GM10266 (cell line): Measurements from ENCODE around the gene XG.
"Not testable (repeated sequence)": the region's sequence is repeated elsewhere in the genome, so short reads cannot be mapped to it uniquely, and the experiment has no call there.

Experiments used
- DNase-seq: peaks from one replicate; pipeline ENCODE4 v3.0.0; 2012; ENCODE audit errors: extremely low spot score
- CTCF ChIP-seq: IDR thresholded peaks from 2 replicates; pipeline ENCODE4 v1.5.1; 2012; ENCODE audit warnings: mild to moderate bottlenecking, low read depth; ENCODE audit not compliant: control insufficient read depth, insufficient read depth; ENCODE audit errors: missing control alignments

Gene XG

GRCh38 chrX:2717312-2717711 is 34.5 kb upstream of the XG start:
- TF ChIP-seq CTCF = no peak
- DNase-seq = no peak

GRCh38 chrX:2718821-2719220 is 33.0 kb upstream of the XG start:
- no peak for DNase-seq
- no peak for TF ChIP-seq CTCF

GRCh38 chrX:2719774-2720447 is 31.9 kb upstream of the XG start:
- DNase-seq = no peak
- TF ChIP-seq CTCF = no peak

GRCh38 chrX:2723286-2723879 is 28.5 kb upstream of the XG start:
- no peak for DNase-seq
- no peak for TF ChIP-seq CTCF

- DNase-seq = not testable (repeated sequence)
Observed at GRCh38 chrX:2727264-2727663, 24.6 kb upstream of the XG start.

GRCh38 chrX:2732076-2732475 is 19.8 kb upstream of the XG start:
- TF ChIP-seq CTCF = no peak
- no peak for DNase-seq

GRCh38 chrX:2732649-2733048 is 19.2 kb upstream of the XG start:
- no peak for TF ChIP-seq CTCF
- no peak for DNase-seq
